ENCODE results near the gene GPR35.

The GPR35 gene

DNA sequence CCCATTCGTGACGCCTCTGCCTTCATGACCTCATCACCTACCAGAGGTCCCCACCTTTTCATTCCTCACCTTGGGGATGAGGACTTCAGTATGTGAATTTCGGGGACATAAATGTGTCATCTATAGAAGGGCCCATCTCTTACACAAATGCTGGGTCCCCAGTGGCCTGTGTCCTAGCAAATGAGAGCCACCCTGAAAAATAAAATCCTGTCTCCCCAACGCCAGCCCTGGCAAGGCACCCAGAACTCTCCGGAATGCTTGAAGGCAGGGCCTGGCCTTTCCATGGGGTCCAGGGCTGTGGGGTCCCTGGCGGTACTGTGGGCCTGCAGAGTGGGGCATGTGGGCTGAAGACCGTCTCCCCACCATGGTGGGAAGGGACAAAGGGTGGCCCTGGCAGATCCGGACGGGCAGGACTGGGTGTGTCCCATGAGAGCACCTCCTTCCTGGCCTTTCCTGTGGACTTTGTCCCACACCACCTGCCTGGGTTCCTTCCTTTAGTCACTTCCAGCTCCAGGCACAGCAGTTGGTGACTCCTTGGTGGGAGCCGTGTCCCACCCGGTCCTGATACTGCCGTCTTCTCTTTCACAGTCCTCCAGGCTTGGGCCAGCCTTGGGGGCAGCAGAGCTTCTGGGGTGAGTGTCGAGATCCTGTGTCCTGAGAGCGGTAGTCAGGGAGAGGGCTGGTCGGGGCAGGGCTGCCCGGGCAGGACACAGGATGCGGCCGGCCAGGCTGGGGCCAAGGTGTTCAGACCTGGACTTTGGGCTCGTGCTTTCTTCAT lies 20.2 kb upstream of the GPR35 start:
- TF ChIP-seq PPARA (CRISPR knock-in tag; IDR thresholded peaks at IDR 0.05; ENCODE audit: borderline replicate concordance): no peak
- ATAC-seq: no peak

DNA sequence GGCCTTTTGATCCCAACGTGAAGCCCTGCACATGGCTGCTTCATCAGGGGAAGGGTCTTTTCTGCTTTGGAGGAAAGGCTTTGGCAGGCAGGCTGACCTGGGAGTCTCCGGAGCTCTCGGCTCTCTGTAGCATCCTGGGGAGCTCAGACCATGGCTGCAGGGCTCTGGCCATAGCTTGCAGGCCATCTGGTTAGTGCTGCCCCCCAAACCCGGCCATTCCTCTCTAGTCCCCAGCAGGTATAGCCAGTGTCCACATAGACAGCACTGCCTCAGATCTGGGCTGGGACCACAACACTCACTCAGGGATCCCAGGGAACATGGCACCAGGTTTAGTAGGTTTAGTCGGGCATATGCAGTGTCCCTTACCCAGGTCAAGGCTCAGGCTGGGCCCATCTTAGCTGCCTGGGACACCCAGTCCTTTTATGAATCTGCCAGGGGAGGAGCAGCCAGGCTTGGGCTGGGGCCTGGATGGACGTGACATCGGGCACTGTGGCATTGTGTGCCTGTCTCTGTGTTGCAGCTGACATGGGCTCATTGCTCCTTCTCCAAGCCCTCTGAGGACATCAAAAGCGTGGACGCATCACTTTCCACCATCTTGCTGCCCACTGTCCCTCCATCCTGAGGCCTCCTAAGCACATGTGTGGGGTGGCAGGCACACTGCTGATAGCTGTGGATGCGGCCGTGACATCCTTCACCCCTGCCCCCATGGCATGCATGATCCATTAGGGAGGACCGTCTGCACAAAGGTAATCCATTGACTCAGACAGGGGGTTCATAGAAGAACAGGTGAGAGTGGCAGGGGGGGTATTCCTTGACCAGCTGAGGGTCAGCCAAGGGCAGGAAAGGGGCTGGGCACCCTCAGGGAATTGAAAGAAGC lies 19.2 kb upstream of the GPR35 start:
- no peak for ATAC-seq
- TF ChIP-seq ZFP3 (CRISPR knock-in tag; IDR thresholded peaks at IDR 0.05): no peak
- TF ChIP-seq ESRRG (CRISPR knock-in tag; IDR thresholded peaks at IDR 0.05): no peak
- no peak for TF ChIP-seq GLIS3 (CRISPR knock-in tag; IDR thresholded peaks at IDR 0.05)
- TF ChIP-seq ISL1 (CRISPR knock-in tag; IDR thresholded peaks at IDR 0.05): no peak
- no peak for TF ChIP-seq CREB5 (CRISPR knock-in tag; IDR thresholded peaks at IDR 0.05; ENCODE audit: low read depth)
- no peak for TF ChIP-seq TOX (CRISPR knock-in tag; IDR thresholded peaks at IDR 0.05; ENCODE audit: borderline replicate concordance)
- no peak for TF ChIP-seq RARB (CRISPR knock-in tag; IDR thresholded peaks at IDR 0.05)
- no peak for TF ChIP-seq ZNF70 (CRISPR knock-in tag; IDR thresholded peaks at IDR 0.05)
- TF ChIP-seq TCF4 (CRISPR knock-in tag; IDR thresholded peaks at IDR 0.05; ENCODE audit: borderline replicate concordance): no peak
- TF ChIP-seq, protein P1, sequence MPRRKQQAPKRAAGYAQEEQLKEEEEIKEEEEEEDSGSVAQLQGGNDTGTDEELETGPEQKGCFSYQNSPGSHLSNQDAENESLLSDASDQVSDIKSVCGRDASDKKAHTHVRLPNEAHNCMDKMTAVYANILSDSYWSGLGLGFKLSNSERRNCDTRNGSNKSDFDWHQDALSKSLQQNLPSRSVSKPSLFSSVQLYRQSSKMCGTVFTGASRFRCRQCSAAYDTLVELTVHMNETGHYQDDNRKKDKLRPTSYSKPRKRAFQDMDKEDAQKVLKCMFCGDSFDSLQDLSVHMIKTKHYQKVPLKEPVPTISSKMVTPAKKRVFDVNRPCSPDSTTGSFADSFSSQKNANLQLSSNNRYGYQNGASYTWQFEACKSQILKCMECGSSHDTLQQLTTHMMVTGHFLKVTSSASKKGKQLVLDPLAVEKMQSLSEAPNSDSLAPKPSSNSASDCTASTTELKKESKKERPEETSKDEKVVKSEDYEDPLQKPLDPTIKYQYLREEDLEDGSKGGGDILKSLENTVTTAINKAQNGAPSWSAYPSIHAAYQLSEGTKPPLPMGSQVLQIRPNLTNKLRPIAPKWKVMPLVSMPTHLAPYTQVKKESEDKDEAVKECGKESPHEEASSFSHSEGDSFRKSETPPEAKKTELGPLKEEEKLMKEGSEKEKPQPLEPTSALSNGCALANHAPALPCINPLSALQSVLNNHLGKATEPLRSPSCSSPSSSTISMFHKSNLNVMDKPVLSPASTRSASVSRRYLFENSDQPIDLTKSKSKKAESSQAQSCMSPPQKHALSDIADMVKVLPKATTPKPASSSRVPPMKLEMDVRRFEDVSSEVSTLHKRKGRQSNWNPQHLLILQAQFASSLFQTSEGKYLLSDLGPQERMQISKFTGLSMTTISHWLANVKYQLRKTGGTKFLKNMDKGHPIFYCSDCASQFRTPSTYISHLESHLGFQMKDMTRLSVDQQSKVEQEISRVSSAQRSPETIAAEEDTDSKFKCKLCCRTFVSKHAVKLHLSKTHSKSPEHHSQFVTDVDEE (CRISPR knock-in tag; IDR thresholded peaks at IDR 0.05): no peak
- TF ChIP-seq ZNF8 (CRISPR knock-in tag; IDR thresholded peaks at IDR 0.05): no peak
- TF ChIP-seq SNAI2 (CRISPR knock-in tag; IDR thresholded peaks at IDR 0.05): no peak
- TF ChIP-seq, protein P2, sequence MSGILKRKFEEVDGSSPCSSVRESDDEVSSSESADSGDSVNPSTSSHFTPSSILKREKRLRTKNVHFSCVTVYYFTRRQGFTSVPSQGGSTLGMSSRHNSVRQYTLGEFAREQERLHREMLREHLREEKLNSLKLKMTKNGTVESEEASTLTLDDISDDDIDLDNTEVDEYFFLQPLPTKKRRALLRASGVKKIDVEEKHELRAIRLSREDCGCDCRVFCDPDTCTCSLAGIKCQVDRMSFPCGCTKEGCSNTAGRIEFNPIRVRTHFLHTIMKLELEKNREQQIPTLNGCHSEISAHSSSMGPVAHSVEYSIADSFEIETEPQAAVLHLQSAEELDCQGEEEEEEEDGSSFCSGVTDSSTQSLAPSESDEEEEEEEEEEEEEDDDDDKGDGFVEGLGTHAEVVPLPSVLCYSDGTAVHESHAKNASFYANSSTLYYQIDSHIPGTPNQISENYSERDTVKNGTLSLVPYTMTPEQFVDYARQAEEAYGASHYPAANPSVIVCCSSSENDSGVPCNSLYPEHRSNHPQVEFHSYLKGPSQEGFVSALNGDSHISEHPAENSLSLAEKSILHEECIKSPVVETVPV (CRISPR knock-in tag; IDR thresholded peaks at IDR 0.05): no peak
- TF ChIP-seq ZFP30 (CRISPR knock-in tag; IDR thresholded peaks at IDR 0.05): no peak
- TF ChIP-seq POU6F1 (CRISPR knock-in tag; IDR thresholded peaks at IDR 0.05; ENCODE audit: borderline replicate concordance, low read depth): no peak

DNA sequence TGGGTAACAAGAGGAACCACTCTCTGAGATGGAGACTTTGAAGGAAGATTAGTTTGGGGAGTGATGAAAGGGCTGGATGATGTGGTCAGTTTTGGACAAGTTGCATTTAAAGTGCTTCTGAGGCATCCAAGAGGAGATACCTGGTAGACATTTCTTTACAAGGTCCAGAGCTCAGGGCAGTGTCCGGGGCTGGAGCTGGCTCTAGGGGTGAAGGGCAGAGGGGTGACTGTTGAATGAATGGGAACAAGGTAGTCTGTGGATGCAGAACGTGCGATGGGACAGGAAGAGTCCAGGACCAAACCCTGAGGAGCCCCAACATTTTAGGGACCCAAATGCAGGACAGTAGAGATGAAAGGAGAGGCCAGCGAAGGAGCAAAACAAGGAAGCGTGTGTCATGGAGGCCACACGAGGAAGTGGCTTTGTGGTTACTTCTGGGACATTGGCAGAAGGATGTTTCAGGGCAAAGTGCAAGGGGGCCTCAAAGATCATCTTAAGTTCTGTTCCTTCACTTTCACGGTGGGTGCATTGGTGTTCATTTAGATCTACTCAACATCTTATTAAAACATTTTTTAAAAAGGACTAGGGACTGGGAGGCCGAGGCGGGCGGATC lies 13.6 kb upstream of the GPR35 start:
- no peak for ATAC-seq

More for the DNA sequence above, 13.6 kb upstream of the GPR35 start:
- no peak for TF ChIP-seq CREB5 (CRISPR knock-in tag; IDR thresholded peaks at IDR 0.05; ENCODE audit: low read depth)
- no peak for TF ChIP-seq TCF4 (CRISPR knock-in tag; IDR thresholded peaks at IDR 0.05; ENCODE audit: borderline replicate concordance)
- TF ChIP-seq ZFP30 (CRISPR knock-in tag; IDR thresholded peaks at IDR 0.05): no peak
- no peak for TF ChIP-seq ARNTL (CRISPR knock-in tag; IDR thresholded peaks at IDR 0.05; ENCODE audit: borderline replicate concordance, low read depth)
- TF ChIP-seq ZNF70 (CRISPR knock-in tag; IDR thresholded peaks at IDR 0.05): no peak
